Adipocyte (in vitro differentiated cells): ENCODE data around the gene NPR2.

ENCODE experiments used
- DNase-seq: peaks from one replicate; pipeline ENCODE4 v3.0.0-alpha.2; 2015; ENCODE audit warnings: low read depth
- H3K27me3 ChIP-seq: replicated peaks from 2 replicates; pipeline ENCODE4 v1.7.0; 2013; ENCODE audit warnings: mild to moderate bottlenecking, low read length, moderate library complexity; ENCODE audit not compliant: control insufficient read depth, insufficient read depth
- H3K36me3 ChIP-seq: 2 replicates; pipeline ENCODE4 v1.7.0; 2013; ENCODE audit warnings: low read length, mild to moderate bottlenecking, moderate library complexity; ENCODE audit not compliant: control insufficient read depth, insufficient read depth, severe bottlenecking
- H3K4me1 ChIP-seq: 2 replicates; pipeline ENCODE4 v1.7.0; 2013; ENCODE audit warnings: mild to moderate bottlenecking, low read length, moderate library complexity; ENCODE audit not compliant: control insufficient read depth, insufficient read depth
- H3K4me3 ChIP-seq: 2 replicates; pipeline ENCODE4 v1.7.0; 2013; ENCODE audit warnings: mild to moderate bottlenecking, low read length, moderate library complexity
- H3K9ac ChIP-seq: 2 replicates; pipeline ENCODE4 v1.7.0; 2013; ENCODE audit warnings: mild to moderate bottlenecking, low read length, moderate library complexity
- H3K9me3 ChIP-seq: 2 replicates; pipeline ENCODE4 v1.7.0; 2013; ENCODE audit warnings: mild to moderate bottlenecking, low read length, moderate library complexity; ENCODE audit not compliant: control insufficient read depth

The NPR2 gene

DNA sequence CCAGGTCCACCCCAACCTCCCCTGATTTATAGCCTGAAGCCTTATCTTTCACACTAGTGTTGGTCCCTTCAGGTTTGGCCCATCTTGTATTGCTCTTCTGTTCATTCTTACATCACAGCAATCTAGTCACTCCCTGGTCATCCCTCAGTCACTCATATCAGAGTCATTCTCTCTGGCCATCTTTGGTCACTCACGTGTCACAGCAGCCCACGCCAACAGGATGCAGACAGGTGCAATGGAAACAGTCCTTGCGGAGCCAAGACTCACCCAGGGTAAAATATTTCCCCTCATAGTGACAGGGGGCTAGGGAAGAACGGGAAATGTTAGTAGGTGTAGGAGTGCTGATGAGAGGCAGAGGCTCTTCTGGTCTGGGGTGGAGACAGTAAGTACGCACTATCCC lies 37.9 kb upstream of the NPR2 start:
- Histone ChIP-seq H3K4me3 (no peak overlapping the region), H3K9me3 (no peaks in the 10 kb centered on the region), H3K36me3 (peaks cover 48% of the 10 kb centered on the region)

DNA sequence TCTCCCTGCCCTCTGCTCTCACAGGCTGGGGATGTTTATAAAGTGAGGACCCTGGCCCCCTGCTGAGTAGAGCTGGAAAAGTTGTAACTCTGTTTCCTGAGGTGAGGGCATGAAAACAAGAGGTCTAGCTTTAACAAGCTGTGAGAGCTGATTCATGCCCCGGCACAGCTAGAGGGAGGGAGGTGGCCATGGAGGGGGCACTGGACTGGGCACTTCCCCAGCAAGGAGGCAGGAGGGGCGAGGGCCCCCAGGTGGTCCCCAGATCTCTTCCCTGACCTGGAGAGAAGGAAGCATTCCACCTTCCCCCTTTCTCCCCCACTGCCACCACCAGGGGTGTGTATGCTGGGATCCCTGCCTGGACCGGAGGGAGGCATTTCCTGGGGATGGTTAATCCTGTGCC lies 37.1 kb upstream of the NPR2 start, which contains the start of gene MSMP:
MSMP (minus strand) TSS at position 13 of the 400 bp plus-strand sequence. CDS start 147 bp downstream, outside the sequence.
- H3K27me3 ChIP-seq, result no peaks in the 10 kb centered on the region
- no peak within 1 kb of the TSS for H3K4me3 ChIP-seq
- no peak within 1 kb of the TSS for H3K9ac ChIP-seq
- no peak for DNase-seq
- H3K9me3 ChIP-seq, result no peaks in the 10 kb centered on the region
- H3K36me3 ChIP-seq, result peaks cover 48% of the 10 kb centered on the region
- peaks cover 36% of the 10 kb centered on the region for H3K4me1 ChIP-seq

More for the DNA sequence above, 37.9 kb upstream of the NPR2 start:
- H3K9ac ChIP-seq, result no peak overlapping the region
- H3K27me3 ChIP-seq, result no peaks in the 10 kb centered on the region
- no peak for DNase-seq
- peaks cover 28% of the 10 kb centered on the region for H3K4me1 ChIP-seq

DNA sequence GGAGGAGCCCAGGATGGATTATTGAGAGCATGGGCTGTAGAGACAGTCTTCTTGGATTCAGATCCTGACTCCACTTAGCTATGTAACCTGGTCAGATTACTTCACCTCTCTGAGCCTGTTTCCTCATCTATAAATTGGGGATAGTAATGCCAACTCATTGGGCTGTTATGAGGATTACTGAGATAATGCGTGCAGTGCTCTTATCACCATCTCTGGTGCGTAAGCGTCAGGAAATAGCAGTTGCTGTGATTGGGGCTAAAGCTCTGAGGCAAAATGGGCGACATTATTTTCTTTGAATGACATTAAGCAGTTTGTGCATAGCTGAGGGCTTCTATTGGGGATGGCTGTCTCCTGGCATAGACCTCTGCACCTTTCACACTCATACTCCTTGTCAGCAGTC lies 36.3 kb upstream of the NPR2 start:
- peaks cover 48% of the 10 kb centered on the region for H3K36me3 ChIP-seq
- no peak overlapping the region for H3K4me3 ChIP-seq
- H3K4me1 ChIP-seq, result peaks cover 31% of the 10 kb centered on the region
- no peak for DNase-seq
- no peaks in the 10 kb centered on the region for H3K9me3 ChIP-seq
- H3K9ac ChIP-seq, result no peak overlapping the region
- H3K27me3 ChIP-seq, result no peaks in the 10 kb centered on the region

DNA sequence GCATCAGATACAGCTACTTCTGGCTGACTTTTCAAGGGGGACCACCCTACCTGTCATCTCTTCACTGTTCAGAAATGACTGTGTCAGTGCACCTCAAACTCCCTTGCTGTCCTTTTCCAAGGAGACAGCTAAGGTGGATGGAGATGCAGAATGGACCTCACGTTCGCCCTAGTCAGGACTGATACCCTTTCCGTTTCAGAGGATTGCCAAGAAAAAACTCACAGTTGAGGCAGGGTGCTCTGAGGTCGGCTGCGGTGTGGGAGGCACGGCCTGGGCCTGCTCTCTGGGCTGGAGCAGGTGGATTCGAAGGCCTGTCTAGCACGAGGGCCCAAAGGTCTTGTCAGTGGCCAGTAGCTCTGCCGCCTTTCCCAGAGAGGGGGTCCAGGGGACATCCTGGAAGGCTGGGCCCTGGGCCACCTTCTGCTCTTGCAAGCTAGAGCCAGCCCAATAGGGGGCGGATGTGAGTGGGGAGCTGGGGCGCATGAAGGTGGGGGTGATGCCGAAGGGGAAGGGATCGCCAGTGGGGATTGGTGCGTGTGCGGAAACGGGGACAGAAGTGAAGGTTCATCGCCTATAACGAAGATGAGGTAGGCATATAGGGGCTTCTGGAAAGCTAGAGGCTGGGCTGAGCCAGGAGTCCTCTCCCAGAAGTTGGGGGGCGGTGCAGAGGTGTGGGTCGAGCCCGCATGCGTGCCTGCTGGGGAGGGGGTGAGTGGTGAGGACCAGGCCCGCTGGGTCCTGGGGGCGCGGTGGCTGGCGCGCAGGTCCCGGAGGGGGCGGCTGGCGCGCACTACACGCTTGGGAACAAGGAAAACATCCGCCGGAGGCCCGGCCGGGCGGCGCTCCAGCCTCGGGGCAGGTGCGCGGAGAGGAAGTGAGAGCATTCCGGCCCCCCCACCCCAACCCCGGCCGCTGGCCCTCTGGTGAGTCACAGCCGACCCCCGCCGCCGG lies 34.8 kb upstream of the NPR2 start:
- Histone ChIP-seq H3K9me3 (no peaks in the 10 kb centered on the region), H3K4me3 (peak overlapping the region; percentile 18), H3K36me3 (peaks cover 38% of the 10 kb centered on the region), H3K27me3 (no peaks in the 10 kb centered on the region), H3K4me1 (peaks cover 28% of the 10 kb centered on the region), H3K9ac (no peak overlapping the region)
- peak; percentile 30 for DNase-seq

DNA sequence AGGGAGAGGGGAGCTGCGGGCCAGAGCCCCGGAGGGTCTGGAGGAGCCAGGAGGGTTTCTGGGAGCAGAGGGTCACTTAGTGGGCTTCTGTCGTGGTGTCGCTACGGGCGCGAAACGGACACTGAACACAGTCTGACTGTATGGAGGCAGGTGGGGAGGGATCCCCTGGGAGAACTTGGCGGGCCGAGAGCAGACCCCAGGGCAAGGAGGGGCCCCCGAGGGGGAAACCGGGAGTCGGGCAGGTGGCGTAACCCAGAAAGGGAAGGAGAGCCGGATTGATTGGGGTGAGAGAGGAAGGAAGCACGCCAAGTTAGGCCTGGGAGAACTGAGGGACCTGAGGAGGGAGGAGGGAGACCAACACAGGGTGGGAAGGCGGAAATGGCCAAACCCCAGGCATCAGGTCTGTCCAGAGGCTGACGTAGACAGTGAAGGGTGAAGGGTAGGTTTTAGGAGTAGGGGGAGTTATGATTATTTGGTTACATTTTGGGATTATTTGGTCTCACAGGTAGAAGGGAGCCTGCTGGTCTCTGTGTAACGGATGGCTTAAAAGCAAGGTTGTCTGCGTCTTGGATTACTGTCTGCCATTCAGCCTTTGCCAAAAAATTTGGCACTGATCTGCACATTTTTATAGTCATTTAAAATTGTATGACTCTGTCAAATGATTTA lies 34.0 kb upstream of the NPR2 start:
- H3K4me1 ChIP-seq, result peaks cover 28% of the 10 kb centered on the region
- peaks cover 29% of the 10 kb centered on the region for H3K36me3 ChIP-seq
- DNase-seq, result peak; percentile 24
- peak overlapping the region; percentile 51 for H3K9ac ChIP-seq
- no peaks in the 10 kb centered on the region for H3K27me3 ChIP-seq
- peak overlapping the region; percentile 21 for H3K4me3 ChIP-seq
- no peaks in the 10 kb centered on the region for H3K9me3 ChIP-seq

DNA sequence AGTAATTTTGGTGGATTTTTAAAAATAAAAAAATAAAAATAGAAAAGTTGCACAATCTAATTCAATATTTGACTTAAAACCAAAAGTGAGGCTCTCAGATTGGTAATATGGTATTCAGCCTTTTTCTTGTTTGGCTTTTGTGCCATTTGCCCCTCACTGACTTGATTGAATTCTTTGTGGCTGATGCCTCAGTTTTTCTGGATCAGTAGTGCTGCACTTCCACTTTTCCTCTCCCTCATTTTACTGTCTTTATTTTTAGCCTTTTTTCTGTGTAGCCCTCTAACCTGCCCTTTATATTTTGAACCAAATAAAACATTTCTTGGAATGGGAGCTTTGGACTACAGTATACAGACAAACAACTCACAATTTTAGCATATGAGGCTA lies 33.5 kb upstream of the NPR2 start:
- peak overlapping the region; percentile 21 for H3K4me3 ChIP-seq

DNA sequence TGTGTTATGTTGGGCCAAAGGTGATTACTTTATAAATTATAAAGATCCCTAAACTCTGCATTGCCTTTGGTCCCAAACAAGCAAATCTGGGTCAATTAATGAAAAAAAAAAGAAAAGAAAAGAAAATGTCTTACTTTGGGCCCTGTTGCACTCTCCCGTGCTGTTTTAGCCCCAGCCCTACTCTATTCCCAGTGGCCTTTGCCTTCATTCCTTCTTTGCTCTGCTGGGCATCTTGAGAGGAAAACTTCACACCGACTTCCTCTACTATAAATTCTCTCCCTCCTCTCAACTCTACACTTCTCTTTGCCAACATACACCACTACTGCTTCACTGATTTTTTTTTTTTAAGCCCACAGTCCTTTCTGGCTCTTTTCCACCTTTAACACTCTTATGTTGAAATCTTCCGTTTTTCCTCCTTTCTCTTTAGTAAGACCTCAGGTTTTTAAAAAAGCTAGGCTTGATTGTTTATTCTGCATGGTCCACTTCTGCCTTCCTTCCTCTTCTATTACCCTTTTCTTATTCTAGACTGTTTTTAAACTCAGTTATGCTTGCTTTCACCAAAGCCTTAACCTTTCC lies 32.8 kb upstream of the NPR2 start:
- peaks cover 28% of the 10 kb centered on the region for H3K4me1 ChIP-seq
- DNase-seq, result no peak
- peaks cover 17% of the 10 kb centered on the region for H3K36me3 ChIP-seq
- H3K9ac ChIP-seq, result peak overlapping the region; percentile 53
- H3K27me3 ChIP-seq, result no peaks in the 10 kb centered on the region
- H3K4me3 ChIP-seq, result peak overlapping the region; percentile 21
- no peaks in the 10 kb centered on the region for H3K9me3 ChIP-seq

More for the DNA sequence above, 33.5 kb upstream of the NPR2 start:
- no peak for DNase-seq
- Histone ChIP-seq H3K9me3 (no peaks in the 10 kb centered on the region), H3K36me3 (peaks cover 24% of the 10 kb centered on the region), H3K4me1 (peaks cover 28% of the 10 kb centered on the region), H3K9ac (peak overlapping the region; percentile 53), H3K27me3 (no peaks in the 10 kb centered on the region)

DNA sequence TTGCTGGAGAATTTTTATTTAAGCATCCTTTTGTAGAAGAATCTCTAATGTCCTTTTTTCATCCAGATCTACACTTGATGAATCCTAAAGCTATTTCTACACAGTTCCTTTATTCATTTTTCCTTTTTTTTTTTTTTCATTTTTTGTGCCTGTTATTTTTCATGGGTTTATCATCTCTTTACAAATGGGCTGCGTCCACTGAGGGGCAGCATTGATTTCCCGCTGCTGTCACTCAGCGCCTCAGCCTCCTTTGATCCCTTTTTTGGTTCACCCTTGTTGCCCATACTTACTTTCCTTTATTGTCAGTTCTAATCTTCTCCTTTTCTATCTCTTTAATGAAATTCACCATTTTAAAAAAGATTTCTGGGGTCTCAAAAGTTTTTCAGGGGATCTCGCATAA lies 31.6 kb upstream of the NPR2 start:
- Histone ChIP-seq H3K27me3 (no peaks in the 10 kb centered on the region), H3K9me3 (no peaks in the 10 kb centered on the region), H3K4me1 (peaks cover 28% of the 10 kb centered on the region), H3K36me3 (peaks cover 7% of the 10 kb centered on the region), H3K4me3 (no peak overlapping the region), H3K9ac (no peak overlapping the region)
- no peak for DNase-seq

DNA sequence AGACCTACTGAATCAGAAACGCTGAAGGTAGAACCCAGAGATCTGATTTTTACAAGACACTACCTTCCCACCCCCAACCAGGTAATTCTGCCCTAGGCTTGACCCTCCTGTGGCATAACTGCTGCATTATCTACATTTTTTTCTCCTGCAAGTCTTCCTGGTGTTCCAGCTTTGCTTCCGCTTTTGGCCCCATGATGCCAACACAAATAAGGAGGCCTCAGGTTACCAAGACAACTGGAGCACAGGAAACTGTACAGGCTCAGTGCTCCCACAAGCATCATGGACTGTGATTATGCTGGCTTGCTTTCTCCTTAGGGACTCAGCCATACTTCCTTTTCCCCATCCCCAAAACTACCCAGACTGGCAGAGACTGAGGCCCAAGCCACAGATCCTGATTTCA lies 30.7 kb upstream of the NPR2 start:
- Histone ChIP-seq H3K4me3 (no peak overlapping the region), H3K9ac (no peak overlapping the region)
- peak; percentile 23 for DNase-seq

DNA sequence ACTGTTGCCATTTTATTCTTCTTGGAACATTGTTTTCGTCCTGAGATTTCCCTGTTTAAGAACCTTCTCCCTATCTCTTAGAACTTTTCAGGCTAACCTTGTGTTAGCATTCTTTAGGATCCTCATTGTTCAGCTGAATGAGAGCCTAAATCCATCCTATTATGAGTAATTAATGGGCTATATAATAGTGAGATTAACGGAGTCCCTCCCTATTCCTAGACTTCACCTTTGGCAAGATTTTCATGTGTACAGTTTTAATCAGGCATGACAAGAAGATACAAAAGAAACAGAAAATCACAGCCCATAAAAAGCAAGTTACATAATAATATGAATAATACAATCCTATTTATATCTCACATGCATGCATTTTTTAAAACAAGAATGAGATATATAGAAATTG lies 28.2 kb upstream of the NPR2 start:
- Histone ChIP-seq H3K9me3 (no peaks in the 10 kb centered on the region), H3K9ac (no peak overlapping the region), H3K4me3 (no peak overlapping the region), H3K27me3 (no peaks in the 10 kb centered on the region), H3K4me1 (peaks cover 11% of the 10 kb centered on the region), H3K36me3 (no peaks in the 10 kb centered on the region)
- DNase-seq, result no peak

More for the DNA sequence above, 30.7 kb upstream of the NPR2 start:
- H3K4me1 ChIP-seq, result peaks cover 28% of the 10 kb centered on the region
- no peaks in the 10 kb centered on the region for H3K27me3 ChIP-seq
- H3K36me3 ChIP-seq, result no peaks in the 10 kb centered on the region
- H3K9me3 ChIP-seq, result no peaks in the 10 kb centered on the region

DNA sequence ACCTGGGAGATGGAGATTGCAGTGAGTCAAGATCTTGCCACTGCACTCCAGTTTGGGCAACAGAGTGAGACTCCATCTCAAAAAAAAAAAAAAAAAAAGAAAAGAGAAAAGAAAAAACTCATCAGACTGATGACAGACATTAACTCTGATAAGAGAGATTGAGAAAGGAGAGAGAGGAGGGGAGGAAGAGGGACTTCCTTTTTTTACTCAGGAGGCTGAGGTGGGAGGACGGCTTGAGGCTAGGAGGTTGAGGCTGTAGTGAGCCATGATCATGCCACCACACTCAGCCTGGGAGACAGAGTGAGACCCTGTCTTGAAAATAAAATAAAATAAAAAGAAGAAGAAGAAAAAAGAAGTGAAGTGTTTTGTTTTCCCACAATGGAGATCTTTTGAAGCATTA lies 27.6 kb upstream of the NPR2 start:
- no peak for DNase-seq
- no peak overlapping the region for H3K4me3 ChIP-seq
- H3K4me1 ChIP-seq, result peaks cover 5% of the 10 kb centered on the region
- no peaks in the 10 kb centered on the region for H3K27me3 ChIP-seq
- no peak overlapping the region for H3K9ac ChIP-seq
- no peaks in the 10 kb centered on the region for H3K36me3 ChIP-seq
- no peaks in the 10 kb centered on the region for H3K9me3 ChIP-seq
